Liver (tissue), 3 donors: ENCODE measurements around the gene PPP2R2C.

Experiments used
- CTCF ChIP-seq: fragments of 150-350 bp; IDR thresholded peaks from 2 replicates; pipeline ENCODE4 v1.5.1; 2017; ENCODE audit warnings: improper control_type of control experiment, low read depth, low read length; ENCODE audit not compliant: missing input control
- FOXA1 ChIP-seq: IDR thresholded peaks from 2 replicates; pipeline ENCODE4 v1.6.1; 2016; ENCODE audit warnings: antibody characterized with exemption
- JUND ChIP-seq, 2 donors: IDR thresholded peaks; 2 replicates each; pipeline ENCODE4 v1.6.1; 2016; ENCODE audit warnings: antibody characterized with exemption in 2 of 2
- YY1 ChIP-seq: IDR thresholded peaks from 2 replicates; pipeline ENCODE4 v1.6.1; 2016; ENCODE audit warnings: antibody characterized with exemption, mild to moderate bottlenecking
- TF ChIP-seq, protein P1 (sequence below): IDR thresholded peaks from 2 replicates; pipeline ENCODE4 v1.6.1; 2016; ENCODE audit warnings: antibody characterized with exemption
- donor health status: healthy.
- donor health status: healthy.

DNA sequence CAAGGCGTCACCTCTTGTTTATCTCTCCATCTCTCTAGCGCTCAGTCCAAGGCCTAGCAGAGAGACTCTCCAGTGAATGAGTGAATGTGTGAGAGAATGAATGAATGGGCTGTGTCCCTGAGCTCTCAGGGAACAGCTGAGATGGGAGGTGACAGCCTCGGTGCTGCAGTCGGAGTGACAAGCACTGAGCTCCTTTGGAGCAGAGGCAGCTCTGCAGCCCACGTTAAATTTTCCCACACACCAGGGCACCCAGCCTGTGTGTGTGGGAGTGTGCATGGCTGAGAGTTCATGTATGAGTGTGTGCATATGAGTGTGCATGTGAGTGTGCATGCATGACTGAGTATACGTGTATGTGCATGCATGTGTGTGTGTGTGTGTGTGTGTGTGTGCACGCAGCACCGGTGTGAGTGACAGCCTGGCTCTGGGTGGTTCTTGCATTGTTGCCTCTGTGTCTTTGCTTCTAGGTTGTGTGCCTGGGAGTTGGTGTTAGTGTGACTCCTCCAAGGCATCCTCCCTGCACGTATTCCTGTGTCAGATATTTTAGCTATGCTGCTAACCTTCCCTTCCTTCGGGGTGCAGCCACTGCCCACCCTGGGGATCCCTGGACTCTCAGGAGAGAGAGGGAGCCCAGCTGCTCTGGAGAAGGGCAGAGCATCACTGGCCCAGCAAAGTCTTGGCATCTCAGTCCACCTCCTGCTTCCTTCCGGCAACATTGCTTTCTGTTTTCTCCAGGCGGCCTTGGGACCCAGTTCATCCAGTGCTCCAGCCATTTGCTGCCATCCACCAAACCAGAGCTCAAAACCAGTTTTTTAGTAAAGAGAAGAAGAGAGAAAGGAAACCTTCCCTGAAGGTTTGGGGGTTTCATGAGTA, 98.6 kb downstream of the PPP2R2C start:
- TF ChIP-seq CTCF (no peak), YY1 (no peak), JUND (IDR thresholded peaks at IDR 0.05) (no peak), FOXA1 (no peak)
- TF ChIP-seq, protein P1, sequence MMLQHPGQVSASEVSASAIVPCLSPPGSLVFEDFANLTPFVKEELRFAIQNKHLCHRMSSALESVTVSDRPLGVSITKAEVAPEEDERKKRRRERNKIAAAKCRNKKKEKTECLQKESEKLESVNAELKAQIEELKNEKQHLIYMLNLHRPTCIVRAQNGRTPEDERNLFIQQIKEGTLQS, result no peak
